ENCODE measurements around the gene PRDX4. TPM values are rescaled to one million over a fixed set of nuclear protein-coding genes. Genes with fewer than 3 reads are reported as not detected.

PRDX4 gene
- total and polyA plus RNA-seq, 4 donors = 183 to 480 (median 412) TPM

DNA sequence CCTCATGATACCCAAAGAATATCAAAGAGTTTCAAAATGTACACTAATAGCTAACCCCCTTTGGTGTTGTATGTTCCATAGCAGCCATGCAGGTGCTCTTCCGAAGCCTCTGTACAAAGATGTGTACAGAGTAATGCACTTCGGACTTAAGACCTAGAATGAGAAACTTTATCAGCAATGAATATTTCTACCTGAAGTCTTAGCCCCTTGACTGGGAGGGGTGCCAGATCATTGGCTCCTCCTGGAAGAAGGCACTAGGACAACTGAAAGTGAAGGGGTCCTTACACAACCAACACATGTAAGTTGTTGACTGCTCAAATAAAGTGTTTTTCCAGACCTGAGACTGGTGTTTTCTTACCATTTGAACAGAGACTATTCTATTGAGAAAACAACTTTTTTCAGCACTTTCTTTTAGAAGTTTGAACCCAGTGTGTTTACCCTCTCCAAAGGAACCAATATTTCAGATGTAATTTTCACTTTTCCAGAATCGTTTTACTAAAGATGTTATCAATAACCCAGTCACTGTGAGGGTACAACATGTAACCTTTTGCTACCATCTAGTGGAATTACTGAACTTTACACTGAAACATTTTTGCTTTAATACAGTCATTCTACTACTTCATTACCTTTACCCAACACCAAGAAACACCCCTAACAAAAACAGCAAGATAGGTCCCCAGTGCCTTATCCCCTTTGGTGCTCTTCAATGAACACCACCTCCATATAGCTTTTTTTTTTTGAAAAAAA, 33.3 kb upstream of the PRDX4 start:
- no peaks in the 10 kb centered on the region for H3K4me1 ChIP-seq (ENCODE audit: control insufficient read depth in 4 of 4, insufficient read depth in 4 of 4, low read length in 3 of 4)
- no peaks in the 10 kb centered on the region for H3K36me3 ChIP-seq (ENCODE audit: control insufficient read depth in 4 of 4, insufficient read depth in 3 of 4, low read depth in 1 of 4, low read length in 3 of 4)
- no peak overlapping the region for H3K4me3 ChIP-seq (ENCODE audit: low read depth in 1 of 3, low read length in 3 of 3)
- no peak overlapping the region for H3K9ac ChIP-seq (ENCODE audit: low read depth in 1 of 2, low read length in 2 of 2)
- no peak overlapping the region for H3K27ac ChIP-seq (ENCODE audit: low read depth in 1 of 2, low read length in 2 of 2)
- DNase-seq (ENCODE audit: low spot score) = no peak
- peaks cover 0 to 2% (median 0%) of the 10 kb centered on the region in 4 donors for H3K27me3 ChIP-seq (ENCODE audit: control insufficient read depth in 4 of 4, insufficient read depth in 4 of 4, low read length in 3 of 4)
- peak; percentile 20 to 50 for TF ChIP-seq RAD21 (IDR thresholded peaks at IDR 0.05)
- no peak for TF ChIP-seq EGR1 (IDR thresholded peaks at IDR 0.05; ENCODE audit: low read depth in 2 of 2)
- no peaks in the 10 kb centered on the region for H3K9me3 ChIP-seq (ENCODE audit: control insufficient read depth in 4 of 4, low read length in 3 of 4)
- WGBS = 47% methylated on average over 3 of the region's 3 CpGs

DNA sequence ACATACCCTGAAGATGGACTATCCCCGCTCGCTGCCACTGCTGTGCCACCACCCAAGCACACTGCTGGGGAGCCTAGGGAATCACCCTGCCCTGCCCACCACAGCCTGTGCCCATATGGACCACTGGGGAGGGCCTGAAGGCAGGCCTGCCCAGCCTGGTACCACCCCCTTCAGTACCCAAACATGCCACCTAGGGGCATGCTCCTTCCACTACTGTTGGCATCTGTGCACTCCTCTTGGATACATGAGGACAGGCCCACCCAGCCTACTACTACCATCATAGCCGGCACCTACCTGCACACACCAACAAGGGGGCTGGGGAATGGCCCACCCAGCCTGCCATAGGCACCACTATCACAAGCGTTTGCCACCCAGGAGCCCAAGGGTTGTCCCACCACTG, 30.1 kb upstream of the PRDX4 start:
- WGBS = 97% methylated on average over 4 of the region's 4 CpGs

GRCh38 chrX:23643020-23643419, 24.3 kb upstream of the PRDX4 start:
- WGBS = 72% methylated on average over 2 of the region's 2 CpGs
- DNase-seq (ENCODE audit: low spot score) = no peak
- Histone ChIP-seq H3K4me1 (ENCODE audit: control insufficient read depth in 4 of 4, insufficient read depth in 4 of 4, low read length in 3 of 4) (no peaks in the 10 kb centered on the region), H3K9me3 (ENCODE audit: control insufficient read depth in 4 of 4, low read length in 3 of 4) (peaks cover 0 to 3% (median 0%) of the 10 kb centered on the region in 4 donors), H3K9ac (ENCODE audit: low read depth in 1 of 2, low read length in 2 of 2) (no peak overlapping the region), H3K4me3 (ENCODE audit: low read depth in 1 of 3, low read length in 3 of 3) (no peak overlapping the region), H3K27me3 (ENCODE audit: control insufficient read depth in 4 of 4, insufficient read depth in 4 of 4, low read length in 3 of 4) (no peaks in the 10 kb centered on the region), H3K36me3 (ENCODE audit: control insufficient read depth in 4 of 4, insufficient read depth in 3 of 4, low read depth in 1 of 4, low read length in 3 of 4) (no peaks in the 10 kb centered on the region), H3K27ac (ENCODE audit: low read depth in 1 of 2, low read length in 2 of 2) (no peak overlapping the region)
- TF ChIP-seq EGR1 (IDR thresholded peaks at IDR 0.05; ENCODE audit: low read depth in 2 of 2) = no peak
- TF ChIP-seq, protein P1, sequence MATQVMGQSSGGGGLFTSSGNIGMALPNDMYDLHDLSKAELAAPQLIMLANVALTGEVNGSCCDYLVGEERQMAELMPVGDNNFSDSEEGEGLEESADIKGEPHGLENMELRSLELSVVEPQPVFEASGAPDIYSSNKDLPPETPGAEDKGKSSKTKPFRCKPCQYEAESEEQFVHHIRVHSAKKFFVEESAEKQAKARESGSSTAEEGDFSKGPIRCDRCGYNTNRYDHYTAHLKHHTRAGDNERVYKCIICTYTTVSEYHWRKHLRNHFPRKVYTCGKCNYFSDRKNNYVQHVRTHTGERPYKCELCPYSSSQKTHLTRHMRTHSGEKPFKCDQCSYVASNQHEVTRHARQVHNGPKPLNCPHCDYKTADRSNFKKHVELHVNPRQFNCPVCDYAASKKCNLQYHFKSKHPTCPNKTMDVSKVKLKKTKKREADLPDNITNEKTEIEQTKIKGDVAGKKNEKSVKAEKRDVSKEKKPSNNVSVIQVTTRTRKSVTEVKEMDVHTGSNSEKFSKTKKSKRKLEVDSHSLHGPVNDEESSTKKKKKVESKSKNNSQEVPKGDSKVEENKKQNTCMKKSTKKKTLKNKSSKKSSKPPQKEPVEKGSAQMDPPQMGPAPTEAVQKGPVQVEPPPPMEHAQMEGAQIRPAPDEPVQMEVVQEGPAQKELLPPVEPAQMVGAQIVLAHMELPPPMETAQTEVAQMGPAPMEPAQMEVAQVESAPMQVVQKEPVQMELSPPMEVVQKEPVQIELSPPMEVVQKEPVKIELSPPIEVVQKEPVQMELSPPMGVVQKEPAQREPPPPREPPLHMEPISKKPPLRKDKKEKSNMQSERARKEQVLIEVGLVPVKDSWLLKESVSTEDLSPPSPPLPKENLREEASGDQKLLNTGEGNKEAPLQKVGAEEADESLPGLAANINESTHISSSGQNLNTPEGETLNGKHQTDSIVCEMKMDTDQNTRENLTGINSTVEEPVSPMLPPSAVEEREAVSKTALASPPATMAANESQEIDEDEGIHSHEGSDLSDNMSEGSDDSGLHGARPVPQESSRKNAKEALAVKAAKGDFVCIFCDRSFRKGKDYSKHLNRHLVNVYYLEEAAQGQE (IDR thresholded peaks at IDR 0.05) = no peak
- TF ChIP-seq NR2F2 (IDR thresholded peaks at IDR 0.05) = no peak
- TF ChIP-seq GABPA (IDR thresholded peaks at IDR 0.05 in 1 of 2, conservative IDR thresholded peaks at IDR 0.05 in 1 of 2) = no peak
- no peak for TF ChIP-seq JUND (IDR thresholded peaks at IDR 0.05)
- TF ChIP-seq TAF1 (conservative IDR thresholded peaks at IDR 0.05) = no peak
- TF ChIP-seq, protein P2, sequence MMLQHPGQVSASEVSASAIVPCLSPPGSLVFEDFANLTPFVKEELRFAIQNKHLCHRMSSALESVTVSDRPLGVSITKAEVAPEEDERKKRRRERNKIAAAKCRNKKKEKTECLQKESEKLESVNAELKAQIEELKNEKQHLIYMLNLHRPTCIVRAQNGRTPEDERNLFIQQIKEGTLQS (IDR thresholded peaks at IDR 0.05) = no peak
- TF ChIP-seq FOXA2 (IDR thresholded peaks at IDR 0.05) = no peak
- TF ChIP-seq SP1 (IDR thresholded peaks at IDR 0.05) = no peak
- no peak for TF ChIP-seq MAX (IDR thresholded peaks at IDR 0.05)
- TF ChIP-seq, protein P3, sequence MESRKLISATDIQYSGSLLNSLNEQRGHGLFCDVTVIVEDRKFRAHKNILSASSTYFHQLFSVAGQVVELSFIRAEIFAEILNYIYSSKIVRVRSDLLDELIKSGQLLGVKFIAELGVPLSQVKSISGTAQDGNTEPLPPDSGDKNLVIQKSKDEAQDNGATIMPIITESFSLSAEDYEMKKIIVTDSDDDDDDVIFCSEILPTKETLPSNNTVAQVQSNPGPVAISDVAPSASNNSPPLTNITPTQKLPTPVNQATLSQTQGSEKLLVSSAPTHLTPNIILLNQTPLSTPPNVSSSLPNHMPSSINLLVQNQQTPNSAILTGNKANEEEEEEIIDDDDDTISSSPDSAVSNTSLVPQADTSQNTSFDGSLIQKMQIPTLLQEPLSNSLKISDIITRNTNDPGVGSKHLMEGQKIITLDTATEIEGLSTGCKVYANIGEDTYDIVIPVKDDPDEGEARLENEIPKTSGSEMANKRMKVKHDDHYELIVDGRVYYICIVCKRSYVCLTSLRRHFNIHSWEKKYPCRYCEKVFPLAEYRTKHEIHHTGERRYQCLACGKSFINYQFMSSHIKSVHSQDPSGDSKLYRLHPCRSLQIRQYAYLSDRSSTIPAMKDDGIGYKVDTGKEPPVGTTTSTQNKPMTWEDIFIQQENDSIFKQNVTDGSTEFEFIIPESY (IDR thresholded peaks at IDR 0.05) = no peak
- TF ChIP-seq RAD21 (IDR thresholded peaks at IDR 0.05) = no peak
- no peak for TF ChIP-seq CTCF (IDR thresholded peaks at IDR 0.05; ENCODE audit: low read depth, low read length, missing input control)
- TF ChIP-seq YY1 (IDR thresholded peaks at IDR 0.05) = no peak

More for the DNA sequence above, 30.1 kb upstream of the PRDX4 start:
- H3K4me3 ChIP-seq (ENCODE audit: low read depth in 1 of 3, low read length in 3 of 3) = no peak overlapping the region
- peaks cover 0 to 3% (median 0%) of the 10 kb centered on the region in 4 donors for H3K9me3 ChIP-seq (ENCODE audit: control insufficient read depth in 4 of 4, low read length in 3 of 4)
- peaks cover 0 to 2% (median 0%) of the 10 kb centered on the region in 4 donors for H3K27me3 ChIP-seq (ENCODE audit: control insufficient read depth in 4 of 4, insufficient read depth in 4 of 4, low read length in 3 of 4)
- TF ChIP-seq RAD21 (IDR thresholded peaks at IDR 0.05) = no peak
- no peak for TF ChIP-seq HNF4G (IDR thresholded peaks at IDR 0.05)
- no peak for TF ChIP-seq FOXA1 (IDR thresholded peaks at IDR 0.05)
- TF ChIP-seq, protein P3 (IDR thresholded peaks at IDR 0.05) = no peak
- TF ChIP-seq EGR1 (IDR thresholded peaks at IDR 0.05; ENCODE audit: low read depth in 2 of 2) = no peak
- TF ChIP-seq SP1 (IDR thresholded peaks at IDR 0.05) = no peak
- DNase-seq (ENCODE audit: low spot score) = no peak
- no peaks in the 10 kb centered on the region for H3K4me1 ChIP-seq (ENCODE audit: control insufficient read depth in 4 of 4, insufficient read depth in 4 of 4, low read length in 3 of 4)
- no peaks in the 10 kb centered on the region for H3K36me3 ChIP-seq (ENCODE audit: control insufficient read depth in 4 of 4, insufficient read depth in 3 of 4, low read depth in 1 of 4, low read length in 3 of 4)
- H3K27ac ChIP-seq (ENCODE audit: low read depth in 1 of 2, low read length in 2 of 2) = no peak overlapping the region
- H3K9ac ChIP-seq (ENCODE audit: low read depth in 1 of 2, low read length in 2 of 2) = no peak overlapping the region
